ENCODE measurements around the gene HELT.
"Not testable (repeated sequence)": the region's sequence is repeated elsewhere in the genome, so short reads cannot be mapped to it uniquely, and the experiment has no call there.

Gene HELT

GRCh38 chr4:184988611-184989010, 29.7 kb upstream of the HELT start:
- H3K9me3 ChIP-seq: no peaks in the 10 kb centered on the region
- H3K36me3 ChIP-seq: no peaks in the 10 kb centered on the region
- H3K27ac ChIP-seq: no peak overlapping the region
- peaks cover 22% of the 10 kb centered on the region for H3K27me3 ChIP-seq
- H3K4me3 ChIP-seq (ENCODE audit: low read depth in 1 of 2, low read length in 1 of 2): no peak overlapping the region
- H3K4me1 ChIP-seq (ENCODE audit: control insufficient read depth in 1 of 2, insufficient read depth in 1 of 2, low read depth in 1 of 2, low read length in 1 of 2): peaks cover 3 to 6% of the 10 kb centered on the region in 2 experiments
- TF ChIP-seq, protein P1, sequence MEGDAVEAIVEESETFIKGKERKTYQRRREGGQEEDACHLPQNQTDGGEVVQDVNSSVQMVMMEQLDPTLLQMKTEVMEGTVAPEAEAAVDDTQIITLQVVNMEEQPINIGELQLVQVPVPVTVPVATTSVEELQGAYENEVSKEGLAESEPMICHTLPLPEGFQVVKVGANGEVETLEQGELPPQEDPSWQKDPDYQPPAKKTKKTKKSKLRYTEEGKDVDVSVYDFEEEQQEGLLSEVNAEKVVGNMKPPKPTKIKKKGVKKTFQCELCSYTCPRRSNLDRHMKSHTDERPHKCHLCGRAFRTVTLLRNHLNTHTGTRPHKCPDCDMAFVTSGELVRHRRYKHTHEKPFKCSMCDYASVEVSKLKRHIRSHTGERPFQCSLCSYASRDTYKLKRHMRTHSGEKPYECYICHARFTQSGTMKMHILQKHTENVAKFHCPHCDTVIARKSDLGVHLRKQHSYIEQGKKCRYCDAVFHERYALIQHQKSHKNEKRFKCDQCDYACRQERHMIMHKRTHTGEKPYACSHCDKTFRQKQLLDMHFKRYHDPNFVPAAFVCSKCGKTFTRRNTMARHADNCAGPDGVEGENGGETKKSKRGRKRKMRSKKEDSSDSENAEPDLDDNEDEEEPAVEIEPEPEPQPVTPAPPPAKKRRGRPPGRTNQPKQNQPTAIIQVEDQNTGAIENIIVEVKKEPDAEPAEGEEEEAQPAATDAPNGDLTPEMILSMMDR (IDR thresholded peaks at IDR 0.05): no peak

DNA sequence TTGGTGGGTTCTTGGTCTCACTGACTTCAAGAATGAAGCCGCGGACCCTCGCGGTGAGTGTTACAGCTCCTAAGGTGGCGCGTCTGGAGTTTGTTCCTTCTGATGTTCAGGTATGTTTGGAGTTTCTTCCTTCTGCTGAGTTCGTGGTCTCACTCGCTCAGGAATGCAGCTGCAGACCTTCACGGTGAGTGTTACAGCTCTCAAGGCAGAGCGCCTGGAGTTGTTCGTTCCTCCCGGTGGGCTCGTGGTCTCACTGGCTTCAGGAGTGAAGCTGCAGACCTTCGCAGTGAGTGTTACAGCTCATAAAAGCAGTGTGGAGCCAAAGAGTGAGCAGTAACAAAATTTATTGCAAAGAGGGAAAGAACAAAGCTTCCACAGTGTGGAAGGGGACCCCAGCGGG, 29.0 kb upstream of the HELT start:
- H3K9me3 ChIP-seq; H3K36me3 ChIP-seq; H3K4me1 ChIP-seq (ENCODE audit: control insufficient read depth in 1 of 2, insufficient read depth in 1 of 2, low read depth in 1 of 2, low read length in 1 of 2); H3K4me3 ChIP-seq (ENCODE audit: low read depth in 1 of 2, low read length in 1 of 2); H3K27ac ChIP-seq: not testable (repeated sequence)
- H3K27me3 ChIP-seq: peaks cover 22% of the 10 kb centered on the region

DNA sequence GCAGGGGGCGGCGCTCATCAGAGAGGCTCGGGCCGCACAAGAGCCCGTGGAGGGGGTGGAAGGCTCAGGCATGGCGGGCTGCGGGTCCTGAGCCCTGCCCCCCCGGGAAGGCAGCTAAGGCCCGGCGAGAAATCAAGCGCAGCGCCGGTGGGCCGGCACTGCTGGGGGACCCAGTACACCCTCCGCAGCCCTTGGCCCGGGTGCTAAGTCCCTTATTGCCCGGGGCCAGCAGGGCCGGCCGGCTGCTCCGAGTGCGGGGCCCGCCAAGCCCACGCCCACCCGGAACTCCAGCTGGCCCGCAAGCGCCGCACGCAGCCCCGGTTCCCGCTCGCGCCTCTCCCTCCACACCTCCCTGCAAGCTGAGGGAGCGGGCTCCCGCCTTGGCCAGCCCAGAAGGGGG, 28.2 kb upstream of the HELT start:
- not testable (repeated sequence) for H3K4me1 ChIP-seq (ENCODE audit: control insufficient read depth in 1 of 2, insufficient read depth in 1 of 2, low read depth in 1 of 2, low read length in 1 of 2); H3K4me3 ChIP-seq (ENCODE audit: low read depth in 1 of 2, low read length in 1 of 2); H3K27ac ChIP-seq; H3K36me3 ChIP-seq; H3K9me3 ChIP-seq
- H3K27me3 ChIP-seq: peaks cover 22% of the 10 kb centered on the region

DNA sequence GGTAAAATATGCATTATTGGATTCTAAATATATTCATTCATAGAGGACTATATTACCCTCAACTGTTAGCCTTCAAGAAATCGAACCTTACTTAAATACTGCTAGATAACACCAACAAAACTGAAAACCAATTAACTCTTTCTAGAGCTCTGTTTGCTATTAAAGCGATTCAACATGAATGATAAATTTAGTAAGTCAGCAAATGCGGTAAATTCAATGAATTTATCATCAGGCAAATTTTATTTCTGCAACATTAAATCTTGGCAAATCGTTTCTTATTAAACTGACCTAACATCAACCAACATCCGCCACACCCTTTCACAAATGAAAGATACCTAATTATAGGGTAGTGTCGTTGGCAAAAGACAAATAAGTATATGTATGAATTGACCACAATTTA, 26.4 kb upstream of the HELT start:
- TF ChIP-seq, protein P1 (IDR thresholded peaks at IDR 0.05): no peak
- Histone ChIP-seq H3K36me3 (no peaks in the 10 kb centered on the region), H3K4me1 (ENCODE audit: control insufficient read depth in 1 of 2, insufficient read depth in 1 of 2, low read depth in 1 of 2, low read length in 1 of 2) (peaks cover 8 to 10% of the 10 kb centered on the region in 2 experiments), H3K4me3 (ENCODE audit: low read depth in 1 of 2, low read length in 1 of 2) (no peak overlapping the region), H3K9me3 (no peaks in the 10 kb centered on the region), H3K27me3 (peaks cover 22% of the 10 kb centered on the region), H3K27ac (no peak overlapping the region)

DNA sequence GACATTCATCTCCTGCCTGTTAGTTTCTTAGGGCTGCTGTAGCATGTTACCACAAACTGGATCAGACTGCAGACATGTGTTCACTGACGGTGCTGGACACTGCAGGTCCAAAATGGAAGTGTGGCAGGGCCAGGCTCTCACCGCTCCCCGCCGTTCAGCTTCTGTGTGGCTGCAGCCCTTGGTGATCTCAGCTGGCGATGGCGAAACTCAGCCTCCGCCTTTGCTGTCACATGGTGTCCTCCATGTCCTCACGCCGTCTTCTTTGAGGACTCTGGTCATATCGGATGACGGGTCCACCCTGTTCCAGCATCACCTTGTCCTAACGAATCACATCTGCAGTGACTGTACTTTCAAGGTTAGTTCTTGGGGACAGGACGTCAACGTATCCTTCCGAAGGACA, 25.9 kb upstream of the HELT start:
- Histone ChIP-seq H3K36me3 (no peaks in the 10 kb centered on the region), H3K4me1 (ENCODE audit: control insufficient read depth in 1 of 2, insufficient read depth in 1 of 2, low read depth in 1 of 2, low read length in 1 of 2) (peaks cover 8 to 10% of the 10 kb centered on the region in 2 experiments), H3K4me3 (ENCODE audit: low read depth in 1 of 2, low read length in 1 of 2) (no peak overlapping the region), H3K9me3 (no peaks in the 10 kb centered on the region), H3K27ac (no peak overlapping the region), H3K27me3 (peaks cover 22% of the 10 kb centered on the region)
- TF ChIP-seq, protein P1 (IDR thresholded peaks at IDR 0.05): no peak

GRCh38 chr4:184993247-184993646, 25.0 kb upstream of the HELT start:
- Histone ChIP-seq H3K36me3 (no peaks in the 10 kb centered on the region), H3K4me1 (ENCODE audit: control insufficient read depth in 1 of 2, insufficient read depth in 1 of 2, low read depth in 1 of 2, low read length in 1 of 2) (peaks cover 8 to 10% of the 10 kb centered on the region in 2 experiments), H3K27ac (no peak overlapping the region), H3K27me3 (peaks cover 22% of the 10 kb centered on the region), H3K4me3 (ENCODE audit: low read depth in 1 of 2, low read length in 1 of 2) (no peak overlapping the region), H3K9me3 (no peaks in the 10 kb centered on the region)
- TF ChIP-seq, protein P1 (IDR thresholded peaks at IDR 0.05): no peak
